K562 (cell line): Measurements from ENCODE around the gene PRPH2. TPM values are rescaled to one million over a fixed set of nuclear protein-coding genes. Genes with fewer than 3 reads are reported as not detected.

ENCODE experiments used
- ATF7 ChIP-seq: fragments of 450-650 bp; IDR thresholded peaks from 2 replicates; pipeline ENCODE4 v1.7.1; 2014; ENCODE audit warnings: mild to moderate bottlenecking, moderate library complexity
- GTF2A2 ChIP-seq: IDR thresholded peaks from 2 replicates; pipeline ENCODE4 v1.6.1; 2016; ENCODE audit warnings: mild to moderate bottlenecking, missing genetic modification characterization, missing compliant biosample characterization
- IFI16 ChIP-seq: fragments of 250-450 bp; sonication (Bioruptor Pico); IDR thresholded peaks from 2 replicates; pipeline ENCODE4 v2.1.2; 2022; ENCODE audit warnings: mild to moderate bottlenecking, inconsistent platforms
- JUND ChIP-seq, 2 experiments: IDR thresholded peaks; 2 replicates in 1 of 2; 3 replicates in 1 of 2; pipeline ENCODE4 v1.6.1; 2011; ENCODE audit warnings: borderline replicate concordance in 2 of 2, low read depth in 2 of 2, low read length in 2 of 2, improper control_type of control experiment in 1 of 2, missing biosample characterization in 1 of 2, missing genetic modification characterization in 1 of 2, missing genetic modification reagents in 1 of 2
- L3MBTL2 ChIP-seq: fragments of 450-650 bp; IDR thresholded peaks from 2 replicates; pipeline ENCODE4 v1.6.1; 2016; ENCODE audit warnings: mild to moderate bottlenecking, moderate library complexity
- MIER1 ChIP-seq: fragments of 450-650 bp; IDR thresholded peaks from 2 replicates; pipeline ENCODE4 v1.6.1; 2016; ENCODE audit warnings: antibody characterized with exemption, mild to moderate bottlenecking, low read depth
- MXI1 ChIP-seq: IDR thresholded peaks from 2 replicates; pipeline ENCODE4 v1.6.1; 2011; ENCODE audit warnings: low read depth, mild to moderate bottlenecking, improper control_type of control experiment, low read length
- NCOA1 ChIP-seq: fragments of 450-650 bp; IDR thresholded peaks from 2 replicates; pipeline ENCODE4 v1.6.1; 2016; ENCODE audit warnings: low read depth
- NCOA4 ChIP-seq: fragments of 450-650 bp; IDR thresholded peaks from 2 replicates; pipeline ENCODE4 v1.6.1; 2018; ENCODE audit warnings: mild to moderate bottlenecking; ENCODE audit not compliant: partially characterized antibody
- NR2F6 ChIP-seq: fragments of 450-650 bp; formaldehyde crosslinking; IDR thresholded peaks from 2 replicates; pipeline ENCODE4 v1.4.0; 2020; ENCODE audit warnings: mild to moderate bottlenecking
- POLR2H ChIP-seq: IDR thresholded peaks from 2 replicates; pipeline ENCODE4 v1.6.1; 2016; ENCODE audit warnings: missing genetic modification characterization, low read depth, mild to moderate bottlenecking, control low read depth, missing compliant biosample characterization, moderate library complexity
- RCOR1 ChIP-seq, 2 experiments: IDR thresholded peaks; 2 replicates each; pipeline ENCODE4 v1.6.1; 2012; ENCODE audit warnings: low read depth in 2 of 2, low read length in 2 of 2, borderline replicate concordance in 1 of 2, improper control_type of control experiment in 1 of 2
- SAP30 ChIP-seq: fragments of 200-600 bp; sonication (generic); IDR thresholded peaks from 2 replicates; pipeline ENCODE4 v1.6.1; 2012; ENCODE audit warnings: borderline replicate concordance, low read depth, mild to moderate bottlenecking, moderate library complexity, low read length, control low read depth, inconsistent platforms; ENCODE audit not compliant: insufficient read depth, poor library complexity, severe bottlenecking
- SFPQ ChIP-seq: fragments of 200-400 bp; formaldehyde crosslinking; IDR thresholded peaks from 2 replicates; pipeline ENCODE4 v1.6.1; 2017; ENCODE audit warnings: mild to moderate bottlenecking, low read depth, low read length, moderate library complexity
- SIN3A ChIP-seq, 2 experiments: fragments of 150-350 bp in 1 of 2; IDR thresholded peaks; 2 replicates each; pipeline ENCODE4 v1.6.1; 2011 to 2016; ENCODE audit warnings: borderline replicate concordance in 2 of 2, low read depth in 2 of 2, low read length in 2 of 2, mild to moderate bottlenecking in 2 of 2, moderate library complexity in 2 of 2; ENCODE audit not compliant: control insufficient read depth in 1 of 2
- SMC3 ChIP-seq: conservative IDR thresholded peaks from 2 replicates; pipeline ENCODE4 v1.6.1; 2011; ENCODE audit warnings: low read depth, low read length, improper control_type of control experiment; ENCODE audit not compliant: insufficient read depth
- SOX6 ChIP-seq: fragments of 450-650 bp; IDR thresholded peaks from 2 replicates; pipeline ENCODE4 v1.6.1; 2014; ENCODE audit warnings: mild to moderate bottlenecking
- TAF15 ChIP-seq: fragments of 200-400 bp; formaldehyde crosslinking; IDR thresholded peaks from 2 replicates; pipeline ENCODE4 v1.6.1; 2017; ENCODE audit warnings: mild to moderate bottlenecking, low read depth, low read length, moderate library complexity
- TFAP4 ChIP-seq: sonication (generic); formaldehyde crosslinking; IDR thresholded peaks from 2 replicates; pipeline ENCODE4 v1.8.0; 2022; ENCODE audit warnings: missing genetic modification reagents, mild to moderate bottlenecking, moderate library complexity, borderline replicate concordance
- ZBTB1 ChIP-seq: sonication (generic); formaldehyde crosslinking; IDR thresholded peaks from 2 replicates; pipeline ENCODE4 v1.8.1; 2023; ENCODE audit warnings: missing genetic modification reagents, low read depth, mild to moderate bottlenecking, borderline replicate concordance
- ZNF121 ChIP-seq: sonication (generic); formaldehyde crosslinking; conservative IDR thresholded peaks from 2 replicates; pipeline ENCODE4 v1.8.0; 2022; ENCODE audit warnings: missing genetic modification reagents
- ZNF263 ChIP-seq: sonication (generic); formaldehyde crosslinking; IDR thresholded peaks from 2 replicates; pipeline ENCODE4 v1.8.0; 2022; ENCODE audit warnings: mild to moderate bottlenecking, missing genetic modification reagents, borderline replicate concordance
- ZNF354B ChIP-seq: fragments of 250-450 bp; sonication (Bioruptor Pico); IDR thresholded peaks from 2 replicates; pipeline ENCODE4 v1.4.0; 2020
- polyA plus RNA-seq, 8 experiments: library from polyadenylated mRNA; depleted of rRNA in 4 of 8; stranded (reverse) in 5 of 8; unstranded in 3 of 8; fragments of >200 nt; fragmentation: Nextera tagmentation in 2 of 8; fragmentation: Illumina TruSeq in 1 of 8; extraction: Ambion mirVana in 2 of 8; extraction: Trizol in 1 of 8; gene quantifications; 2 replicates each; pipeline versions ENCODE4 v1.2.1 to v1.2.3, GENCODE V29; 2011 to 2014; ENCODE audit warnings: inconsistent platforms in 1 of 8, missing spikeins in 1 of 8
- total RNA-seq, 7 experiments: library from RNA; depleted of rRNA in 6 of 7; stranded (reverse); fragments of >200 nt in 6 of 7; fragmentation: Illumina TruSeq in 2 of 7; extraction: Trizol in 2 of 7; gene quantifications; 2 replicates each; pipeline versions ENCODE4 v1.2.1 to v1.2.3, GENCODE V29; 2011 to 2021; ENCODE audit warnings: low replicate concordance in 1 of 7
- TF ChIP-seq, protein P1 (sequence below): fragments of 250-450 bp; sonication (Bioruptor Pico); IDR thresholded peaks from 2 replicates; pipeline ENCODE4 v1.4.0; 2020; ENCODE audit warnings: mild to moderate bottlenecking, moderate library complexity

PRPH2 gene
- total and polyA plus RNA-seq, 9 of the 15 experiments (the other 6 are each of a cell fraction or from before 2014, with no cell fraction given), result 0.03 to 0.11 (median 0.03) TPM; not detected in 5

GRCh38 chr6:42726485-42727086 lies 4.2 kb upstream of the PRPH2 start (continued):
- no peak for TF ChIP-seq TFAP4
- peak in 1 of 2 experiments; percentile 74; a peak in 1 of 4 replicates for TF ChIP-seq RCOR1 (IDR thresholded peaks at IDR 0.05; ENCODE audit: borderline replicate concordance in 1 of 2, low read depth in 2 of 2, low read length in 2 of 2)
- no peak for TF ChIP-seq SFPQ
- no peak for TF ChIP-seq IFI16 (CRISPR knock-in tag)
- TF ChIP-seq NR2F6 (CRISPR knock-in tag), result no peak
- no peak for TF ChIP-seq SAP30
- no peak for TF ChIP-seq POLR2H (tag)
- peak; percentile 22; the same call in 1 of the 2 replicates for TF ChIP-seq SOX6
- TF ChIP-seq NCOA1, result peak; percentile 51; the same call in 1 of the 2 replicates
- TF ChIP-seq, protein P1, sequence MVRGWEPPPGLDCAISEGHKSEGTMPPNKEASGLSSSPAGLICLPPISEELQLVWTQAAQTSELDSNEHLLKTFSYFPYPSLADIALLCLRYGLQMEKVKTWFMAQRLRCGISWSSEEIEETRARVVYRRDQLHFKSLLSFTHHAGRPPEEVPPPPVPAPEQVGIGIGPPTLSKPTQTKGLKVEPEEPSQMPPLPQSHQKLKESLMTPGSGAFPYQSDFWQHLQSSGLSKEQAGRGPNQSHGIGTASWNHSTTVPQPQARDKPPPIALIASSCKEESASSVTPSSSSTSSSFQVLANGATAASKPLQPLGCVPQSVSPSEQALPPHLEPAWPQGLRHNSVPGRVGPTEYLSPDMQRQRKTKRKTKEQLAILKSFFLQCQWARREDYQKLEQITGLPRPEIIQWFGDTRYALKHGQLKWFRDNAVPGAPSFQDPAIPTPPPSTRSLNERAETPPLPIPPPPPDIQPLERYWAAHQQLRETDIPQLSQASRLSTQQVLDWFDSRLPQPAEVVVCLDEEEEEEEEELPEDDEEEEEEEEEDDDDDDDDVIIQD (CRISPR knock-in tag), result no peak
- no peak for TF ChIP-seq NCOA4
- peak; percentile 41; the same call in 1 of the 2 replicates for TF ChIP-seq ZNF263 (CRISPR knock-in tag)
- TF ChIP-seq ZBTB1 (CRISPR knock-in tag), result no peak
- TF ChIP-seq MIER1, result no peak
- peak; percentile 39; the same call in 1 of the 2 replicates for TF ChIP-seq L3MBTL2
- TF ChIP-seq ATF7, result peak; percentile 62
- no peak for TF ChIP-seq SIN3A (IDR thresholded peaks at IDR 0.05; ENCODE audit: borderline replicate concordance in 2 of 2, control insufficient read depth in 1 of 2, low read depth in 2 of 2, low read length in 2 of 2)
- no peak for TF ChIP-seq ZNF354B
- peak; percentile 64; the same call in 1 of the 2 replicates for TF ChIP-seq JUND (IDR thresholded peaks at IDR 0.05; ENCODE audit: borderline replicate concordance, low read depth, low read length)
- TF ChIP-seq JUND (tag; IDR thresholded peaks at IDR 0.05; ENCODE audit: borderline replicate concordance, low read depth, low read length), result peak; percentile 51; the same call in 1 of the 3 replicates
- TF ChIP-seq GTF2A2 (tag), result no peak
- no peak for TF ChIP-seq ZNF121 (CRISPR knock-in tag)
- TF ChIP-seq TAF15, result no peak
- peak; percentile 98 for TF ChIP-seq SMC3
- no peak for TF ChIP-seq MXI1
